LNCaP clone FGC (cell line): ENCODE data around the gene PYGL.
"Not testable (repeated sequence)": the region's sequence is repeated elsewhere in the genome, so short reads cannot be mapped to it uniquely, and the experiment has no call there.

Source experiments
- DNase-seq: peaks from one replicate; pipeline ENCODE4 v3.0.0-alpha.2; 2011; ENCODE audit warnings: low read depth
- H3K4me3 ChIP-seq: 2 replicates; pipeline ENCODE4 v1.5.1; 2011; ENCODE audit warnings: mild to moderate bottlenecking, low read depth, low read length, control low read depth
- TF ChIP-seq, protein P1 (sequence below): IDR thresholded peaks from 2 replicates; pipeline ENCODE4 v1.5.1; 2012; ENCODE audit warnings: mild to moderate bottlenecking; ENCODE audit not compliant: control insufficient read depth, insufficient read depth; ENCODE audit errors: extremely low read depth

Gene PYGL

DNA sequence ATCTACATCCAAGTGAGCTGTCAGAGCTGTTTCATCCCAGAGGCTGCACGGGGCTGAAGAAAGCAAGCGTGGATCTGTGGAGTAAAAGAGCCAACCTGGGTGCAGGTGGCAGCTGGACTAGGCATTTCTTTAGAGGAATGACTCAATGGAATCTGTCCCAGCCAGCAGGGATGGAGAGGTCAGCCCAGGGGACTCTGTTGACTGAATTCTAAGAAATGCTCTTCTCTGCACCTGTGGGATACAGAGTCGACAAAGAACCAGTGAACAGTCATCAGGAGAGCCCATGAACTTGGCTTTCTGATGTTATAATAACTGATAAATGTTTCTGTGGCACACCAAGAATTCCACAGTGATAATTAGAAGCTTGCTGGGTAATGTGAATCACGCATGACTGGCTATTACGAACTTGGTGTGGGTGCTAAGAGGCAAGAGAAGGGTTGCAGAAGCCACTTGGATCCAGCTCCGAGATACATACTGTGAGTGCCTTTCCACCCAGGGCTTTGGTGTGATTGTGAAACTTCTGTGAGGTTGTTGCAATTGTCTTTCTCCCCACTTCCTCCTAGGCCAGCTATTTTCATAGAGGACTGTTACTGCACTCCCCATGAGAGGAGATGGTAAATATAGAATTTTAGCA, 16.2 kb downstream of the PYGL start:
- no peak overlapping the region for H3K4me3 ChIP-seq
- DNase-seq = no peak
- TF ChIP-seq, protein P1, sequence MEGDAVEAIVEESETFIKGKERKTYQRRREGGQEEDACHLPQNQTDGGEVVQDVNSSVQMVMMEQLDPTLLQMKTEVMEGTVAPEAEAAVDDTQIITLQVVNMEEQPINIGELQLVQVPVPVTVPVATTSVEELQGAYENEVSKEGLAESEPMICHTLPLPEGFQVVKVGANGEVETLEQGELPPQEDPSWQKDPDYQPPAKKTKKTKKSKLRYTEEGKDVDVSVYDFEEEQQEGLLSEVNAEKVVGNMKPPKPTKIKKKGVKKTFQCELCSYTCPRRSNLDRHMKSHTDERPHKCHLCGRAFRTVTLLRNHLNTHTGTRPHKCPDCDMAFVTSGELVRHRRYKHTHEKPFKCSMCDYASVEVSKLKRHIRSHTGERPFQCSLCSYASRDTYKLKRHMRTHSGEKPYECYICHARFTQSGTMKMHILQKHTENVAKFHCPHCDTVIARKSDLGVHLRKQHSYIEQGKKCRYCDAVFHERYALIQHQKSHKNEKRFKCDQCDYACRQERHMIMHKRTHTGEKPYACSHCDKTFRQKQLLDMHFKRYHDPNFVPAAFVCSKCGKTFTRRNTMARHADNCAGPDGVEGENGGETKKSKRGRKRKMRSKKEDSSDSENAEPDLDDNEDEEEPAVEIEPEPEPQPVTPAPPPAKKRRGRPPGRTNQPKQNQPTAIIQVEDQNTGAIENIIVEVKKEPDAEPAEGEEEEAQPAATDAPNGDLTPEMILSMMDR = no peak

DNA sequence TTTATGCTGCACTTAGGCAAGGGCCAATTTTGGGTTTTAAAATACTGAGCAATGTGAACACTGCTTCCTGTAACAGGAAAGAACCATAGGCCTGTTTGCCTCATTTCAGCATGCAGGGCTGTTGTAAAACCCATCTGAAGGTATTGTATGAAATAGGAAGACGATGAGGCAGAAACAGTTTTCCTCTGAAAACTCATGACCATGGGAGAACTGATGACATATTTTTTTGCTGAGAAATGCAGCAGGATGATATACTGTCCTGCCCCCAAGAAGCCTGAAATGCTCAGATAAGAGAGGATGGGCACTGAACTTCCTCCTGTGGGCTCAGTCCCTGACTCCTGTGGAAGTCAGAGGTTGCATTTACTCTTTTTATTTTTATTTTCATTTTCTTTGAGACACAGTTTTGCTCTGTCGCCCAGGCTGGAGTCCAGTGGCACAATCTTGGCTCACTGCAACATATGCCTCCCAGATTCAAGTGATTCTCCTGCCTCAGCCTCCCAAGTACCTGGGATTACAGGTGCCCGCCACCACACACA, 17.4 kb downstream of the PYGL start:
- H3K4me3 ChIP-seq = no peak overlapping the region
- DNase-seq = no peak
- TF ChIP-seq, protein P1 = no peak

DNA sequence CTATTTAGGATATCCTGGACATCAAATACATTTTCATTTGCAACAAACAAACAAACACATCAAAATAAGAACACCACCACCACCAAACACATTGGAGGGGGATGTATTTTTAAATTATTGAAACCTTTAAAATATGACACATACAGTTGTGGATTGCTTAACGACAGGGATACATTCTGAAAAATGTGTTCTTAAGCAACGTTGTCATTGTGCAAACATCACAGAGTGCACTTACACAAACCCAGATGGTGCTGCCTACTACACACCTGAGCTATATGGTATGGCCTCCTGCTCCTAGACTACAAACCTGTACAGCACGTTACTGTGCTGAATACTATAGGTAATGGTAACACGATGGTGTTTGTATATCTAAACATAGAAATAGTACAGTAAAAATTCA, 19.4 kb downstream of the PYGL start:
- no peak overlapping the region for H3K4me3 ChIP-seq
- TF ChIP-seq, protein P1 = no peak
- DNase-seq = no peak

DNA sequence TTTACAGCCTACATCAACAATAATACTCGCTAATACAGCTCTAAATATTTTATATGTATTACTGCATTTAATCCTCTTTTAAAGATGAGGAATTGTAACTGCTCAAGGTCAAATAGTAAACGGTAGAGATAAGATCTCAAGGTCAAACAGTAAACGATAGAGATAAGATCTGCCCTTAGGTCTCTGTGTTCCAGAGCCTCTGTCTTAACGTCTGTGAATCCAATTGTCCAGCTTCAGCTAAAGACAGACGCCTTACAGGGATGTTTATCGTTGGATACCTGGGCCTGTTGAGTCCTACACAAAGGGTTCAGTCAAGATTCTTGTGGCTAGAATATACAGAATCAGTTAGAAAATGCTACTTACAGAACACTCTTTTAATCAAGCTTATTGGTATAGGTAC, 20.0 kb downstream of the PYGL start:
- TF ChIP-seq, protein P1 = no peak
- no peak overlapping the region for H3K4me3 ChIP-seq
- no peak for DNase-seq

DNA sequence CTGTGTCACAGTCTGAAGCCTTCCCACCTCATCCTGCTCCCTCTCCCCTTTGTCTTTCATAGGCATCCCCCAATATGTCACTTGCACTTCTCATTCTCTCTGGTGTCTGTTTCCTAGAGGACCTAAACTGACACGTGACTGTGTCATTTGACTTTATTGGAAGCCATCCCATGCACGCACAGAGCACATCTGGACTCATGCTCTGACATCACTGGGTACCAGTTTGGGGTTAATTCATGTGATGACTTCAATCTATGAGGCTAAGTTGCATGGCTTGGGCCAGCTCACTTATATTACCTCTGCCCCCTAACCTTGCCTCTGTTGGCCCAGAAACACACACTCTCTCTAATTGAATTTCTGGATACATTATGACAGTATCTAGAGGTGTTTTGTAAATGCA, 21.5 kb downstream of the PYGL start:
- TF ChIP-seq, protein P1 = no peak
- no peak for DNase-seq
- no peak overlapping the region for H3K4me3 ChIP-seq

DNA sequence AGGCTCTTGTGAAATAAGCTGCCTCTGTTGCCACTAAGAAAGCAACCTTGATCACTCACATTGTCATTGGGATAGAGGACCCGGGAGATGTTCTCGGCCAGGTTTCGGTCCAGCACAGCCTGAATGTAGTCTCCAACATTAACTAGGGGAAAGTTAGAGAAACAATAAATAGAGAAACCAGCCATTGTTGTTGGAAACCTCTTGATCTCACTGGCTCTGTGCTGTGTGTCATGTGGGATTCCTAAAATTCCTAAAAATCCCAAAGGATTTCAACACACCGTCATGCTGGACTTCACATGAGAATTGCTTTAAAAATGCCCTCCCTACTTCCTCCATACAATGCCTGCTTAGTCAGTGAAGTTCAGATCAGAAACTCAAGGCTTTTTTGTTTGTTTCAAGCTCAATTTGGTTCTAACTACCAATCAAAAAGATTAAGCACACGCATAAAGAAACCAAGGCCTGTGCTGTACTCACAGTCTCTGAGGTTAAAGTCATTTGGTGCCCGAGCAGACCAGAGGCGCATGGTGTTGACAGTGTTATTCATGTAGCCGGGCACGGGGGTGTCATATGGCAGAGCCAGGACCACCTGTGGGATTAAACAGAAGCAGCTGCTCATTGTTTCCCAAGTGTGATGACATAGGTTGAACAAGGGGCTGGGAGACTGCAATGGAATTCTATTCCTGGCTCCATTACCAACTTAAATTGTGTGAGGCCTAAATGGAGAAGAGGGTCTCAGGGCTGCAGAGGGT, 23.6 kb downstream of the PYGL start:
- DNase-seq = no peak
- TF ChIP-seq, protein P1 = no peak
- no peak overlapping the region for H3K4me3 ChIP-seq

DNA sequence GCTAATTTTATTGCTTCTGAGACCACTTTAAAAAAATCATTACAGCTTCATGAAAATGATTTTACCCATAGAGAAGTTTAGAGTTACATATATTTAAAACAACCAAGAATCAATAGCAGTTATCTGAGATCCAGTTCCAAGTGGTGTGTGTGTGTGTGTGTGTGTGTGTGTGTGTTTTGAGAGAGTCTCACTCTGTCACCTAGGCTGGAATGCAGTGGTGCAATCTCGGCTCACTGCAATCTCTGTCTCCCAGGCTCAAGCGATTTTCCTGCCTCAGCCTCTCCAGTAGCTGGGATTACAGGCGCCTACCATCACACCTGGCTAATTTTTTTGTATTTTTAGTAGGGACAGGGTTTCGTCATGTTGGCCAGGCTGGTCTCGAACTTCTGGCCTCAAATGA, 24.8 kb downstream of the PYGL start:
- H3K4me3 ChIP-seq, DNase-seq: not testable (repeated sequence)
